A172 (cell line): Measurements from ENCODE around the gene PELO. TPM values are rescaled to one million over a fixed set of nuclear protein-coding genes. Genes with fewer than 3 reads are reported as not detected.

Experiments used
- DNase-seq: peaks from one replicate; pipeline ENCODE4 v3.0.0-alpha.2; 2015; ENCODE audit warnings: low spot score
- total RNA-seq: library from RNA; depleted of rRNA; stranded (reverse); fragments of >200 nt; shearing (Covaris generic); gene quantifications from 2 replicates; pipeline ENCODE4 v1.2.3, GENCODE V29; 2014

Gene PELO
- total RNA-seq, 1 experiment from 2014 or later: 21.7 TPM

DNA sequence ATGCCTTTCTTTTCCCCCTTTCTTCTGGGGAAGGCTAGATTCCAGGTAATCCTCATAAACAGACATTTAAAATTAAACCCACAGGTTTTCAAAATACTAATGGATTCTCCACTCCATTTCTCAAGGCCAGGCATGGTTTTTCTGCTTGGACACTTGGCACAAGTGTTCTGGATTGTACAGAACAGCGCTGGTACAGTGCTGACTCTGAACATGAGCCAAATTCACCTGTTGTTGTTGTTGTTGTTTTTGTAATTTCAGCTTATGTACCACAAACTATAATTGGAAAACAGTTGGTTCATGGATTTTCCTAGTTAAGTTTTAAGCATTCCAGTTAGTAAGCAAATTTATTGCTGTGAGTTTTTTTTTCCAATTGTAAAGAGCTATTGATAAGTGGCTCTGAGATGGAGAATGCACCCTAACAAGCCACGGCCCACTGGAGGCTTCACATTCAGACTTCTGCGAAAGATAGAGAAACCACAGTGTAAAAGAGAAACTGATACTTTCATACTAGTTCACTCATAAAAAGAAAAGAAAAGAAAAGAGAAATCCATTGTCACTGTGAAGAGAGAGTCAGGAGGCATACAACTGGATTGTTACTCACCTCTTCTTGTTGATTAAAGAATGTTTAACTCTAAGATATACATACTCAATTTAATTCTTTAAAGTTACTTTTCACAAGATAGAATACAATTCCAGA lies 16.2 kb upstream of the PELO start:
- no peak for DNase-seq

DNA sequence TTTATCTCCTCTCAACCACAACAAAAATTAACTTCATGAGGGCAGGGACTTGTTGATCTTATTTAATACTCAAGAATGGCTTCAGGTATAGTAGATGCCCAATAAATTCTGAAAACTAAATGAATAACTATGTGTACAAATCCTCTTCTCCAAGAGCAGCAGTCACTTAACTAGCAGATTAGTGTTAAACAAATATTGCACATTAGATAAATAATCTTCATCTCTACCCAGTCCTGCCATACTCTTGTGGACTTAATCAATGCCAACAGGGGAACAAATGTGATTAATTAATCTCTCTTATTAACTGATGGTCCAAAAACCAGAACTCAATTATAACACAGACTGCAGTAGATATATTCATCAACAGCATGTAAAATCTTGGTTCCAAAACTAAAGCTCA lies 15.0 kb upstream of the PELO start:
- DNase-seq: no peak

DNA sequence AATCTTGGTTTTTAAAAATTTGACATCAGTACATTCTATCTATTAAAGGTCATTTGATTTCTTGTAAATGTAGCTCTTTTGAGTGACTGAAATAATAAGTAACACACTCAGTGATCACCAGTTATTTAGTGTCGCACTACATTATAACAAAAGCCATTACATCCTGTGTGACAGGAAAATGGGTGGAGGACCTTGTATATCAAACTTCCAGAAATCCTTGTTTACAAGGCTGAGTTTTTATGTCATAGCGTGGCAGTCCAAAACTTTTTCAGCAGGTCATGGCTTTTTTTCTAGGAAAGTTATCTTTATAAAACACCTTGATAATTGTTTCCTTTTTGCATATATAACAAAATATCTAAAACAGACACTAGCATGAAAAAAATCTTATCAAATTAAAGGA lies 14.4 kb upstream of the PELO start:
- DNase-seq: no peak

DNA sequence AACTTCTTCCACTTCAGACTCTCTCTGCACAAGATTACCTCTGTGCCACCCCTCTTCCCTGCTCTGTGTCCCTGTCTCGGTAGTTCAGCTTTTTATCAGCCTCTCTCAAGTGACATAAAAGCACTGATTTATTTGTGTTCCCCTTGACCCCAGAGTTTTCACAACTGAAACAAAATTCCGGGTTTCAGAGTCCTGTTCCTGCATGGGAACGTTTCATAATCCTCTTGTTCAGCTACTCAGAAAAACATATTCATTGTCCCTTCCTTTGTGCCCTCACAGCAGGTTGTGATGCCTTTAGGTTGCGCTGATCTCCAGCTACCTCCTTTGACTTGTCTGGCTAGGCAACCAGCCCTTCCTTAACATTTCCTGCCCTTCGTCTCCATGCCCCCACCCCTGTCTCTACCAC lies 13.7 kb upstream of the PELO start:
- no peak for DNase-seq

DNA sequence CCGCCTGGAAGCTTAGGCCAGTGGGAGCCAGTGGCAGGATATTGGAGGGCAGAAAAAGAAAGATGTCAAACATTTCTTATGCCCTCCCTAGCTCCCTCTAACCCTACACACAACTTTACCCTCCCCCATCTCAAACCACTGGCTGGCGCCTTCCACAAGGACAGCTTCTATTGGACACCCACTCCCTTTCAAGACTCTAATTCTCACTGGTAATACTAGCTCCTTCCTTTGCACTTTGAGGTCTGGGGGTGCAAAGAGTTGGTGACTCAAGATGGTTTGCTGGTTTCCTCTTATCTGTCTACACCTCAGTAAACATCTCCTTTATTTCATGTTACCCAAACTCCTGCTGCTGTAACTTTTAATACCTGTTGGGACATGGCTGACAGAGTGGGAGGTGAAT lies 11.6 kb upstream of the PELO start:
- DNase-seq: no peak

DNA sequence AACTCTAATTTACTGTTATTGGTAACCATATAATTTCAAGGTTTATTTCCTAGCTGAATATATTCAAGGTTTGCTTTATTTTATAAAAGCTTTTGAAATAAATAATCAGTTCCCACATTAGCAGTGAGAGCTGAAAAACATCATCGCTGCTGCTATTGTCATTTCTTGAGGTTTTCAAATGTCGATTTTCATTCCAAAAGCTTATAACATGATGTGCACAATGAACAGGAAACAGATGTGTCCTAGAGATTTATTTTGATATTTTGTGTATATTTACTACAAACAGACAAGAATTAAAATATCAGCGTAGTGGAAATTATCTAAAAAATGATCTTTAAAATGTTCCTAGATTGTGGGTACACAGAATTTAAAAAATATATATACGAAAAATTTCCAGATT lies 10.5 kb upstream of the PELO start:
- no peak for DNase-seq

DNA sequence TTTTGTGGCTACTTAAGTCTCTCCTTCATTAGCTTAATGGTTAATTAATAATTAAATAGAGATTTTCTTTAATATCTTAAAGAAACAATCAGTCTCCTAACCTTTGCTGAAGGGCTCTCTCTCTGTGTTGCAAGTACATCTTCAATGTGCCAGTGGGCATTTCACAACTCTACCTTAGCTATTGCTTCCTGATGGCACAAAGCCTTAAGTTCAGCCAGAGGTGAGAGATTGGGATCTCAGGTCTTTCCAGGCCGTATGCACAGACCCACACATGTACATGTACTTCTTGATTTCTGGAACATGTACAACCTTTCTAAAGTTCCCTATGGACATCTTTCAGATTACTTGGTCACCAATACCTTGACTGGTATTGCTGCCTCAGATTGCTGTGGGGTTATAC lies 8.9 kb upstream of the PELO start:
- DNase-seq: no peak

DNA sequence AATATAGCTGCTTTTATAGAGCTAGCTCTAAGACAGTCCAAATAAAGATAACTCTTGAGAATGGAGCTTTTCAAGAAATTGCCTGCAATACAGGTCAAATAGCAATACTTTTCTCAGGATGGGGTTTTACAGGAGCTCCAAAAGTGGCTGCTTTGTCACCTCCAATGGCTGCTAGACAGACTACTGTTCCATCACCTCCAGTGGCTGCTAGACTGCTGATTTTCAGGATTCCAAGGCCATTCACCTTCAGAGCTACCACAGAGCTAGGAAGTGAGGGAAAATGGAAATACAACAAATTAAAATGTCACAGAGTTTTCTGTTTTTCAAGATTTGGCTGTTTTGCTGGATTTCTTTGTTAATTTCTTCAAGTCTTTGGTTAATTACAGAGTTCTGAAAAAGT lies 8.5 kb upstream of the PELO start:
- DNase-seq: no peak

DNA sequence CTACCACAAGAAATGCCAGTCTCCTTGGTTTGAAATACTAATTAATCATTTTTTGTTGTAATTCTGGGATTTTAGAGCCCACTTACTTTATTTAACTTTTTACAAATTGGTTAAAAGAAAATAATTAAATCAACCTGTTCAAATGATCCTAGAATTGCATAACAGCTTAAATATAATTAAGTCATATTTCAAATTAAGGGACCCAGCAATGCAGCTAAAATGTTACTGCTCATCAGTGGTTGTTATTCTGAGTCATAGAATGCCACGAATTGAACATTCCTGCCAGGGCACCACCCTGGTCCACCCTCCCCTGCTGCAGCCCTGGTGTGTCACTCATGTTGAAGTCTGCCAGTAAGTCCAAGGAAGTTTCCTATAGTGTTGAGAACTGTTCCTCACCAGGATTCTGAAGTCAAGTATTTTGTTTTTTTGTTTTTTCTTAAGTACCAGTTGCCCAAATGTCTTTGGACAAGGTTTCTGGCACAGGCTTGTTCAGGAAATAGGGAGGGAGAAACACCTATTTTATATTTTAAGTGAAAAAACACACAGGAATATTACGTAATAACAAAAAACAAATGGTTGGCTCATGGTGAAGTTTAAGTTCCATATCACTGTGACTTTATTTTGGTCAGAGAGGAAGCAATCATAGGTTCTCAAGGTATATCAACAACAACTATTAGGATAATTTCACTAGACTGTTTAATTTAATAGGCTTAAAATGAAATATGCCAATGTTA lies 4.3 kb upstream of the PELO start:
- DNase-seq: peak; percentile 46

DNA sequence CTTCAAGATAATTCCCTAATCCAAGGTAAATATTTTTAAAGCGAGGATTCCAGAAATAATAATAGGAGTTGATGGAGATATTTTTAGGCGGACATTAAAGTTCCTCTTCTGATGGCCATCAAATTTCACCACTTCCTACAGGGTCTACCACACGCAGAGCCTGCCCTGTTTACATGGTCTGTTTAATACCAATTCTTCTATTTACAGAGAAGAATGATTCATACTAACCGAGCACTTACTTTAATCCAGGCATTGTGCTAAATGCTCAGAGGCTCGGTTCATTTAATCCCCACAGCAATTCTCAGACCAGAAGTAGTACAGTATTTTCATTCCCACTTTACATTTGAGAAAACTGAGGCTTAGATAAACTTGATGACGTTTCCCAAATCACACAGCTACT lies 3.0 kb upstream of the PELO start:
- no peak for DNase-seq

DNA sequence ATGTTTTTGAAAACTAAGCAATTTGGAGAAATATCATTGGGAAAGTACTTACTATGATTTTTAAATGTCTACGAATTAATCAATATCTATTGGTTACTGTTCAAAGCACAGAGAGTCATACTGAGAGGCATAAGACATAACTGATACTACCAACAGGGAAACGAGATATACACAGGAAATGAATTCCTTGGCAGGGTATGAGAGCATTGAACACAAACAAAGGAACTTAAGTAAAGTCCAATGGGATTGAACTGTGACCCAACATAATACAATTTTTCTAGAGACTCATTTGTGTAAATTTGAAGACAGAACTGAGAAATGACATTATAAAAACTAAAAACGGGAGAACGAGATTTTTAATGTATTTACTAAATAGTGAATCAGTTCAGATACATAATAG lies 1.3 kb upstream of the PELO start:
- DNase-seq: no peak

DNA sequence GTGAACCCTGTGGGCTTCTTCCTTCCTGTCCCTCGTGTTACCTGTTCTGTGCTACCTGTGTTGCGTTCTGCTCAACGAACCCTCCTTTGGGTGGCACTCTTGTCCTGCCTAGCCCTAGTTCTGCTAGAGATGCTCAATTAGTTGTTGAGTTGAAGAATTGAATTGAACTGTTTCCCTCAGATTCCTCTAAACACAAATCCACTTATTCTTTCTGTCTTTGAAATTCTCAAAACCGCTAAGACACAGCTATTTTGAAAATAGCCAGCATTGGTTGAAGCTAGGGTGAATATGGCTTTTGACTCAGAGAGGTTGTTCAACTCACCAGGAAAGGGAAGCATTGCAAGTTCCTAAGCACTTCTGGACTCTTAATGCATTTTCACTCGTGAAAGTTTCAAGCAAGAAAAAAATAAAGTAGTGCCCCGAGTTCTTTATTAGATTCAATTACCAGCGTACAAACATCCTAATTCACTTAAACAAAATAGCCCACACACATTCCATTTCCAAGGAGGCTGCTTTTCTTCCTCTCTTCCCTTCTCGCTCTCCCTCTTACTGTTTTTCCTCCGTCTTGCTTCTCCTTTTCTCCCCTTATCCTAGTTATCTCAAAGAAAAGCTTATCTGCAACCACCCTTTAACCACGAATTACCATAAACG lies 642 bp upstream of the PELO start:
- DNase-seq: no peak

DNA sequence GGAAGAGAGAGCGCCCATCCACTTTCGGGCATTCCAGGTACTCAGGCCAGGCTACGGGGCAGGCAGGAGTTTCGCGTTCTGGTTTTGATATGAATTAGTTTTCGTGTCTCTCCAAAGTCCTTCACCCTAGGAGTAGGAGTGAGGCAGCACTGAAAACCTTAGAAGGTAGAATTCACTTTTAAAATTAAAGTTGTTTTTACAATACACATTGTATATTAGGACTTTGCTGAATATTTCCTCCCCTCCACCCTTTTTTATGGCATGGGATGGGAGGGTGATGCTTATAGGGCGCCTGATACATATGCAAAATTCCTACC lies 747 bp downstream of the PELO start:
- no peak for DNase-seq

DNA sequence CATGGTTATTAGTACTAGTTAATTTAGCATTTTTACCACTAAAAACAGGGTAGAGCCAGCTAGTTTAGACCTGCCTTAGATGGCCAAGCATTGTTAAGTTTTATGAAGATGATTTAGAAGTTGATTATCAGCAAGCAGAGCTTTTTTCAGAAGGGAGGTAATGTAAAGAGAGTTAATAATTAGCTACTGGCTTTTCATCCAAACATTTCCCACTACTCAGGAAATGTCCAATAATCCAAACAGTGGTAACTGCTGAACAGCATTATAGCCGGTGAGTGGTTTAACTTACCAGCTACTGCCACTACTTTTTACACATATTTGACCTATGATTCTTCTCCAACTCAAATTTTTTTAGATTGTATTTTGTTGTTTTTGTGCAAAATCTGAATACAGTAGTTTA lies 1.7 kb downstream of the PELO start:
- no peak for DNase-seq

DNA sequence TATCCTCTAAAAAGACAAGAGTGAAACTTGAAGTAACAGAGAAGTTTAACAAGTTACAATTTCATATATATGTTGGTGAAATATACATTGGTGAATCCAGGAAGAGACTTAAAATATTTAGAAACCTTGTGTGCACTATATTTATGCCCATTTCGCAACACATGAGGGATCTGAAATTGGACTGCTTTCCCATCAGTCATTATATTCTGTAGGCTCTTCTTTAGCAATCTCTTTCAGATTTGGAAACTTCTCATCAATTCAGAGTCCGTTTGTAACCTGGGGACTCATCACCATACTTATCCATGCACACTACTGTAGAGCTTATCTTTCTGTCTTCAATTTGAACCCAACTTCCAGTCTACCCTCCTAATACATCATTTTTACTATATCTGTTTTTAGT lies 2.1 kb downstream of the PELO start:
- DNase-seq: no peak

DNA sequence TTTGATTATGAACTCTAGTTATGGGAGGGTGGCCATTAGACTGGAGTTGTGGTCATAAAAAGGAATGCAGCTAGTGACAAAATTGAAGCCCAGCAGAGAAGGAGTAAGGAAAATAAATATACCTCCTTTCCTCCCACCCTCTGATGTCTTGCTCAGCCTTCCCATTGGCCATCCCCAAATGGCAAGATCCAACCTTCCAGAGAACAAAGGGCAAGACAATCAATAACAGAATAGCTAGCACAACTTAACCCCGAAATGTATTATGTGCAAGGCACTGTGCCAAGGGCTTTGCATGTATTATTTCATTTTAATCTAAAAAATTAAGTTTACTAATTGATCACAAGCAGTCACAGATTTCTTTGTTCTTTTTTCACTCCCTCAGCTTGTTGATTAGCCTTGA lies 3.6 kb downstream of the PELO start:
- DNase-seq: no peak

DNA sequence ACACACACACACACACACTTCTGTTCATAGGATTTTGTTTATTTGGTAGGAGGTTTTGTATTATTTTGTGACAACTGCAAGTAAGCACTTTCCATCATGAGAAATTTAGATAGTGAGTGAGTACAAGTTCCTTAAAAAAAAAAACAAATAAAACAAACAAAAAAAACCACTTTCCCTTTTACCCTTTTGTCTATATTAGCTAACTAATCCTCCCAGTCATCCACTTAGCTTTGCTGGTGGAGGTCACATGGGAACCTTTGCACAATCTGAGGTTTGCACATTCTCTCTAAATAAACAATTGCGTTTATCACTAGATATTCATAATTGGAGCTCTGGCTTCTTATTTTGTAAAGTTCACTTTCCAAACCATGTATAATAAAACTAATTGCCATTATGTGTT lies 6.8 kb downstream of the PELO start:
- no peak for DNase-seq

DNA sequence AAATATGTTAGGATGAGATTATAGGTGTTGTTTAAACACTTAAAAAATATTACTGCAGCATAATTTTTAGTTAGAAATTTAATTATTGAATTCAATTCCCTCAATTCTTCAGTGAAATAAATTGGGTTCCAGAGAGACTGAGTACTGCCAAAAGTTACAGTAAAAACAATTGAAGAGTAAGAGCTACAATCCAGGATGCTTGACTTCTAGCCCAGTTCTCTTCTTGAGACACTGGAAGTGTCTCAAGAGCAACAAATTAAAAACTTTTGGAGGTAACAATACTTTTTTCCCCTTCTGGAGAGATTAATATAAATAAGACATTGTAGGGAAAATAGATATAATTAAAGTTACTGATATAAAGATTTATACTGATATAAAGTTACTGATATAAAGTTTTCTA lies 8.3 kb downstream of the PELO start:
- DNase-seq: no peak

DNA sequence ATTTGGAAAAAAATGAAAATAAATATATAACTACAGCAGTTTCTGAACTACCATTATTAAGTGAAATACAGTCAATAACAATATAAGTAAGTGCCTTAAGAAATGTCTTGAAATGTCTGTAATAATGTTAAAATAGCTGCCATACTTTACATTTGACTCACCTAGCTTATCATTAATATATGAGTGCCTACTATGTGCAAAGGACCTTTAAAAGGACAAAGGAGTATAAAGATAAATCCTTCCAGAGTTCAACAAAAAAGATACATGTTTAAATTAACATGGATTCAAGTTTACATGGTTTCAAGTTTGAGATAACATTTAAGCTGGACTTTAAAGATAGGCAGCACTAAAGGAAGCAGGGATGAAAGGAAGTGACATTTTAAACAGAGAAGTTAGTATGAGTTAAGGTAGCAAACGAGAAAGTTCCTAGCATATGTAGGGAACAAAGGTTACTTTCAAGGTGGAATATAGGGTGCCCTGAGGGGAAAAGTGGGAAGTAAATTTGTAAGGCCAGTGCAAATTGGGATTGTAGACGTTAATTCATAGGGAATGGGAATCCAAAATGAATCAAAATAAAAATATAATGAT lies 8.9 kb downstream of the PELO start:
- DNase-seq: no peak

DNA sequence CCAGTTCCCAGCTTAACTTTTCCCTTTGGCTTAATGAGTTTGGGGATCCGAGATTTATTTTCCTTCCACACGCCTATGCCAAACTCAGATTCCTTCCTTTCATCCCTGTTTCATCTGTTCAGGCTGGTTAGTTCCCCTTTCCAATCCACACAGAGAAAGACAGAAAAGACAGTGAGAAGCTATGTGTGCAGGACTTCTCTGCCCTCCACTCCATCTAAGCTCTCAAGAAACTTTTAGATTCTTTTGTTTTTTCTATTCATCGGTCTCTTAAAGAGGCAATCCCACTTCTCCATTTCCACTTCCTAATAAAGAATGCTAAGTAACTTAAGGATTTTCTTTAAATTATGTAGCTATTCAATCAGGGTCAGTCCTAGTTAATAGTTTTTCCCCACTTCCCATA lies 11.2 kb downstream of the PELO start:
- no peak for DNase-seq

DNA sequence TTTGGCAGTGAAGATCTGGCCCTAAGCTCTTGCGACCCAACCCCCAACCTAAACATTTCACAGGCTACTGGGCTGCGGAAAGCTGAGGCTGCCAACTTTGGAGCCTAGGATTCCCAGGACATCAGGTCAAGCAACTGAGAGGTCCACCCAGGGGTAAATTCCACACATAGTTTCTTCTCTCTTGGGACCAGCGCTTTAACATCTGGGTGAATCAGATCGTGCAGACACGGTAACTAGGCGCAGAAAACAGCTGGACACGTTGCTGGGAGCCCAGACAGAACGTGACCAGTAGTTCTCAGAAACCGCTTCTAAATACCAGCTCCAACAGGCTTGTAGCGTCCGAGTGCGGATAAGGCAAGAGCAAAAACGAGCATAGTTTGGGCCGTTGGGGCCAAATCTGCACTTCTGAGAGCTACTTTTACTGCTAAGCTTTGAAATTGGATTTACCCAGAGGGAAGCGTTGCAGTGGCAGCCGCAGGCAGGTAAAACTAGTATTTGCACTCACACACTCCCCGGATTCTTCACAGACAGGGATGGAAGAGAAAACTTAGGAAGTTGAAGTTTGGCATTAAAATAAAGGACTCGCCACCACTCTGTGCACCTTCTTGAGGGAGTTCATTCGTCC lies 11.8 kb downstream of the PELO start:
- DNase-seq: peak; percentile 35

DNA sequence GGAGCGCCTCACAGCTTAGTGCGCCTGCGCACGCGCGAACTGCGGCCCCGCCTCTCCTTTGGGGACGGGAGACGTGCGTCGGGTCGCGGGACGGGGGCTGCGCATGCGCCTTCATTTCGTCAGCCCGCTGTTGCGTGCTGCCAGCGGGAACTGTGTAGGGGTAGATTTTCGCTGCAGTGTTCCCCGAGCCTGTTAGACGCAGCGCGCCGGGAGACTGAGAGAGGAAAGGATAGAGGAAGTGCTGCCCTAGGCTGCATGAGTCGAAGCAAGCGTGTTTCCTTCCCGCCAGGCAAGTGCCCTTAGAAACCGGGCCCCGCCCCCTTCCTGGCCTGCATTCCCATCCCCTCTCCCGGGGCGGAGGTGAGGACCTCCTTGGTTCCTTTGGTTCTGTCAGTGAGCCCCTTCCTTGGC lies 12.3 kb downstream of the PELO start:
- peak; percentile 82 for DNase-seq
